Large intestine (tissue), 3 donors: ENCODE results near the gene ZDHHC21. TPM values are rescaled to one million over a fixed set of nuclear protein-coding genes. Genes with fewer than 3 reads are reported as not detected.
"Not testable (repeated sequence)": the region's sequence is repeated elsewhere in the genome, so short reads cannot be mapped to it uniquely, and the experiment has no call there.

Experiments
- DNase-seq, 2 donors: peaks; one replicate each; pipeline versions ENCODE4 v3.0.0 to v3.0.0-alpha.2; 2013
- H3K27ac ChIP-seq: one replicate; pipeline ENCODE4 v1.5.1; 2013; ENCODE audit warnings: low read length
- H3K27me3 ChIP-seq: 2 replicates; pipeline ENCODE4 v1.6.1; 2013; ENCODE audit warnings: low read length; ENCODE audit not compliant: control insufficient read depth, insufficient read depth
- H3K36me3 ChIP-seq: 2 replicates; pipeline ENCODE4 v1.6.1; 2013; ENCODE audit warnings: low read length; ENCODE audit not compliant: control insufficient read depth, insufficient read depth
- H3K4me1 ChIP-seq: one replicate; pipeline ENCODE4 v1.6.1; 2013; ENCODE audit warnings: low read length; ENCODE audit not compliant: control insufficient read depth, insufficient read depth
- H3K4me3 ChIP-seq: one replicate; pipeline ENCODE4 v1.5.1; 2013; ENCODE audit warnings: low read length
- H3K9me3 ChIP-seq: one replicate; pipeline ENCODE4 v1.6.1; 2013; ENCODE audit warnings: mild to moderate bottlenecking, low read depth, low read length, moderate library complexity; ENCODE audit not compliant: control insufficient read depth
- WGBS: methylation state at CpG from one replicate; pipeline ENCODE4 v1.1.5; 2013; ENCODE audit warnings: low lambda C conversion rate; ENCODE audit not compliant: insufficient coverage; 5-methylcytosine and 5-hydroxymethylcytosine counted together
- polyA plus RNA-seq: library from polyadenylated mRNA; unstranded; fragments of 120-200 nt; gene quantifications from one replicate; pipeline ENCODE4 v1.2.1, GENCODE V29; 2013

Gene ZDHHC21
- polyA plus RNA-seq, 1 donor: 16.7 TPM

DNA sequence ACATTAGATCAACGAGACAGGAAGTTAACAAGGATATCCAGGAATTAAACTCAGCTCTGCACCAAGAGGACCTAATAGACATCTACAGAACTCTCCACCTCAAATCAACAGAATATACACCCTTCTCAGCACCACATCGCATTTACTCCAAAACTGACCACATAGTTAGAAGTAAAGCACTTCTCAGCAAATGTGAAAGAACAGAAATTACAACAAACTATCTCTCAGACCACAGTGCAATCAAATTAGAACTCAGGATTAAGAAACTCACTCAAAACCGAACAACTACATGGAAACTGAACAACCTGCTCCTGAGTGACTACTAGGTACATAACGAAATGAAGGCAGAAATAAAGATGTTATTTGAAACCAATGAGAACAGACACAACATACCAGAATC lies 10.6 kb downstream of the ZDHHC21 start:
- H3K27me3 ChIP-seq, H3K4me3 ChIP-seq, H3K9me3 ChIP-seq, H3K36me3 ChIP-seq, H3K4me1 ChIP-seq, H3K27ac ChIP-seq, DNase-seq: not testable (repeated sequence)
- no CpG with 5 or more reads among the region's 4 CpGs for WGBS

DNA sequence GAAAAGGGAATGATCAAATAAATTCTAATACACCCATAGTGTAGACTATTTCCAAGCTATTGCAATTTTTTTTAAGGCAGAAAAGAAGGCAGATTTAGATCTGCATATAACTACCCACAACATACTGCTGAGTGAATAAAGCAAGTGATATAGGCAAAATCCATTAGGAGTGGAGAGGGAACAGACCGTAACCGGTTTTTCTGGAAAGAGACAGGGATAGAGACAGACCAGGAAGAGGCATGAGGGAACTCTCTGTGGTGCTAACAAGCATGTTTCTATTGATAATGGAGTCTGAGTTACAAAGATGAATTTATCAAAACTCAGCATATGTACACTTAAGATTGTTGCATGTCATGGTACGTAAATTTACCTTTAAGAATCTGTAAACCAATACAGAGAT lies 14.5 kb downstream of the ZDHHC21 start:
- no peaks in the 10 kb centered on the region for H3K9me3 ChIP-seq
- H3K27me3 ChIP-seq: no peaks in the 10 kb centered on the region
- no peaks in the 10 kb centered on the region for H3K4me1 ChIP-seq
- WGBS: no CpG with 5 or more reads among the region's 3 CpGs
- no peak overlapping the region for H3K27ac ChIP-seq
- H3K4me3 ChIP-seq: no peak overlapping the region
- peaks cover 4% of the 10 kb centered on the region for H3K36me3 ChIP-seq
- no peak for DNase-seq

DNA sequence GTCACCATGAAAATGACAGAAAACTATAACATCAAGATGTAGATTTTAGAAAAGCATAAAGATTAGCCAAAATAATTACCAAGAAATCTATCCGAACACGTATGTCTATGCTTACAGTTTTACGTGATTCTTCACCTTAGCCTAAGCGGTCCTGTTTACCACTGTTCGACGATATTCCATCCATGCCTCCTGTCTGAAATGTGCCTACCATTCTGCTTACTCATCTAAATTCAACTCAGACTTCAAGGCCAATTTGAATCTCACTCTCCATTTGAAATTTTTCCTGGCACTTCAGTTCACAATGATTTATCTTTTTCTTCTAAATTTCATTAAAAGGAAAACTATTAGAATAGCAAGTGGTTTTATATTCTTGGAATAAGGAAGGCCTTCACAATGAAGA lies 15.4 kb downstream of the ZDHHC21 start:
- DNase-seq: no peak
- H3K9me3 ChIP-seq: no peaks in the 10 kb centered on the region
- 100% methylated on average over 6 of the region's 6 CpGs for WGBS
- H3K4me3 ChIP-seq: no peak overlapping the region
- H3K27me3 ChIP-seq: no peaks in the 10 kb centered on the region
- peaks cover 4% of the 10 kb centered on the region for H3K36me3 ChIP-seq
- no peak overlapping the region for H3K27ac ChIP-seq
- no peaks in the 10 kb centered on the region for H3K4me1 ChIP-seq

DNA sequence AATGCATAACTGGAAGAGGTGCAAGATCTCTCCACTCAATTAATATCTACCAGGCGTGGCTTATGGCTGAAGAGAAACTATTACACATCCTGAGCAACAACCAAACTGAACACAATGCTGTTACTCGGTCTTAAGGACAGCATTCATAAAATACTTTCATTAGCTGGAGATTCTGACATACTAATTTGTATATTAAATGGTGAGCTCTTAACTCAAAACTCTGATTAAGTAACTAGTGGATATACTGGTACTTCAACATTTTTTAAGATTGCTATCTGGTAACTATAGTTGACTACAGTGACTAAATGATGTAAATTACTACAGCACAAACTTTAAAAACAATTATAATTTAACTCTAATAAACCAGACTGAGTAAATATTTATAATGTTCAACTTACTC lies 15.8 kb downstream of the ZDHHC21 start:
- no peaks in the 10 kb centered on the region for H3K4me1 ChIP-seq
- no CpG with 5 or more reads among the region's 2 CpGs for WGBS
- no peaks in the 10 kb centered on the region for H3K27me3 ChIP-seq
- H3K27ac ChIP-seq: no peak overlapping the region
- H3K9me3 ChIP-seq: no peaks in the 10 kb centered on the region
- no peak overlapping the region for H3K4me3 ChIP-seq
- H3K36me3 ChIP-seq: peaks cover 8% of the 10 kb centered on the region
- no peak for DNase-seq

DNA sequence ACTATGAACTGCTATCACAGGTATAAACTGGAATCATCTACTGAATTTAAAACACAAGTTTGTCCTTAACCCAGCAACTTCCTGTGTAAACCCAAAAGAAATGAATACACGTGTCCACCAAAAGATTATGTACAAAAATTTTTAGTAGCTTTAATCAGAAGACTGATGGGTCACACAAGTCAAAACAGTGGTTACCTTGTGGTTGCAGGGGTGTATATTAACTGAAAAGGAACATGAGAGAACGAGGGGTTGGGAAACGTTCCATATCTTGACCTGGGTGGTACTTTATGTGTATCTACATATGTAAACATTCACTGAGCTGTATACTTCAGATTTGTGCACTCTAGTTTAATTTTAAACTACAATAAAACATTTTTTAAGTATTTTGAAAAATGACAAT lies 18.6 kb downstream of the ZDHHC21 start:
- H3K27me3 ChIP-seq: no peaks in the 10 kb centered on the region
- H3K4me1 ChIP-seq: no peaks in the 10 kb centered on the region
- 23% methylated on average over 2 of the region's 3 CpGs for WGBS
- H3K27ac ChIP-seq: no peak overlapping the region
- H3K36me3 ChIP-seq: peaks cover 8% of the 10 kb centered on the region
- H3K4me3 ChIP-seq: no peak overlapping the region
- H3K9me3 ChIP-seq: no peaks in the 10 kb centered on the region
- no peak for DNase-seq

DNA sequence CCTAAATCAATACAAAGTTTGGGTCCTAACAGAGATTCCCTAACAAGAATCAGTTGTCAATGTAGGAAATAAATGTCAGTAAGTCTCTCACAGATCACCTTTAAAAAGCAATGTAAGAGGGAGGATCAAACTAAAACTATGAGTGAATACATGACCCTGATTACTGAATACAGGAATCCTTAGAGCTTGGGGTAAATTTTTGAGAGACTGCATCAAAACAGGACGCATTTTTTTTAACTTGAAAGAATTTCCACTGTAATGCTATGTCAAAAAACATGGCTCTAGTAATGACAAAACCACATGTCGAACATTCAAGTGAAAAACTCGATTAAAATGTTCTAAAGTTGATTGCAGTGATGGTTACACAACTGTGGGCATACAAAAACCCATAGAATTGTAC lies 21.9 kb downstream of the ZDHHC21 start:
- H3K27ac ChIP-seq: no peak overlapping the region
- DNase-seq: no peak
- no peak overlapping the region for H3K4me3 ChIP-seq
- no peaks in the 10 kb centered on the region for H3K4me1 ChIP-seq
- peaks cover 8% of the 10 kb centered on the region for H3K36me3 ChIP-seq
- 100% methylated on average over 2 of the region's 3 CpGs for WGBS
- H3K9me3 ChIP-seq: no peaks in the 10 kb centered on the region
- no peaks in the 10 kb centered on the region for H3K27me3 ChIP-seq

DNA sequence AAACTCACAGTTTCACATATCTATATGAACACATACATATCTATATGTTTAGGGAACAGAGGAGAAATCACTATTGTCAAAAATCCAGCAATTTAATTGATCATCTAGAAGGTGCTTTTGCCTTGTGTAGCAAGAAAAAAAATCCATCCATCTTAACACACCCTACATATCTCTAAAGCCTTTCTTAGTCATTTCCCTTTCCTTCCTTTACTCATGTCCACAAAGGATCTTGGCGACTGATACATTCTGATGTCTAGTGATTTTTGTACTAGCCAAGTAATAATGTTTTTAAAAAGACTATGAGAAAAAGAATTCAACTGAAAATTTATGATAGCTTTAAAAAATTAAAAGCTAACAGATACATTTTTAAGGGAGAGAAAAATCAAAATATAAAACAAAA lies 22.5 kb downstream of the ZDHHC21 start:
- no peaks in the 10 kb centered on the region for H3K4me1 ChIP-seq
- H3K4me3 ChIP-seq: no peak overlapping the region
- no peak overlapping the region for H3K27ac ChIP-seq
- 50% methylated on average over 1 of the region's 1 CpG for WGBS
- no peak for DNase-seq
- H3K27me3 ChIP-seq: no peaks in the 10 kb centered on the region
- no peaks in the 10 kb centered on the region for H3K9me3 ChIP-seq
- H3K36me3 ChIP-seq: peaks cover 8% of the 10 kb centered on the region

DNA sequence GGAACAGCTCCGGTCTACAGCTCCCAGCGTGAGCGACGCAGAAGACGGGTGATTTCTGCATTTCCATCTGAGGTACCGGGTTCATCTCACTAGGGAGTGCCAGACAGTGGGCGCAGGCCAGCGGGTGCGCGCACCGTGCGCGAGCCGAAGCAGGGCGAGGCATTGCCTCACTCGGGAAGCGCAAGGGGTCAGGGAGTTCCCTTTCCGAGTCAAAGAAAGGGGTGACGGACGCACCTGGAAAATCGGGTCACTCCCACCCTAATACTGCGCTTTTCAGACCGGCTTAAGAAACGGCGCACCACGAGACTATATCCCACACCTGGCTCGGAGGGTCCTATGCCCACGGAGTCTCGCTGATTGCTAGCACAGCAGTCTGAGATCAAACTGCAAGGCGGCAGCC lies 29.2 kb downstream of the ZDHHC21 start:
- no CpG with 5 or more reads among the region's 30 CpGs for WGBS
- DNase-seq, H3K4me3 ChIP-seq, H3K4me1 ChIP-seq, H3K36me3 ChIP-seq, H3K27me3 ChIP-seq, H3K9me3 ChIP-seq, H3K27ac ChIP-seq: not testable (repeated sequence)

DNA sequence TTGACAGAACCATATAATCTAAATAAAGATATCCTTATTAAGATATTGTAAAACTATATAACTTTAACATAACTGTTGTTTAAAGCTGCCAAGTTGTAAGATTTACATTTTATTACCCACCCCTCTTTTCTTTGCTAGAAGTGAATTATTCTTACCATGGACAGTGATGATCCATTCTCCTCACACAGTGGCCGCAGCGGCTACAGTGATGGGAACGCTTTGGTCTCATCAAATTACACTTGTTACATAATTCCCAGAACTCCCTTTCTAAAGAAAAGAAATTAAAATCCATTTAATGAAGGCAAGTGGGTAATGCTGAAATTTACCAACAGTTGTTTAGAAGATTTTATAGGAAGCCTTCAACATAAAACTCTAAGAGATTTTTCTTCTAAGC lies 31.2 kb downstream of the ZDHHC21 start:
- WGBS: no CpG with 5 or more reads among the region's 3 CpGs
- Histone ChIP-seq H3K4me1 (no peaks in the 10 kb centered on the region), H3K4me3 (no peak overlapping the region), H3K27ac (no peak overlapping the region), H3K36me3 (peaks cover 5% of the 10 kb centered on the region), H3K27me3 (no peaks in the 10 kb centered on the region), H3K9me3 (no peaks in the 10 kb centered on the region)
- no peak for DNase-seq

DNA sequence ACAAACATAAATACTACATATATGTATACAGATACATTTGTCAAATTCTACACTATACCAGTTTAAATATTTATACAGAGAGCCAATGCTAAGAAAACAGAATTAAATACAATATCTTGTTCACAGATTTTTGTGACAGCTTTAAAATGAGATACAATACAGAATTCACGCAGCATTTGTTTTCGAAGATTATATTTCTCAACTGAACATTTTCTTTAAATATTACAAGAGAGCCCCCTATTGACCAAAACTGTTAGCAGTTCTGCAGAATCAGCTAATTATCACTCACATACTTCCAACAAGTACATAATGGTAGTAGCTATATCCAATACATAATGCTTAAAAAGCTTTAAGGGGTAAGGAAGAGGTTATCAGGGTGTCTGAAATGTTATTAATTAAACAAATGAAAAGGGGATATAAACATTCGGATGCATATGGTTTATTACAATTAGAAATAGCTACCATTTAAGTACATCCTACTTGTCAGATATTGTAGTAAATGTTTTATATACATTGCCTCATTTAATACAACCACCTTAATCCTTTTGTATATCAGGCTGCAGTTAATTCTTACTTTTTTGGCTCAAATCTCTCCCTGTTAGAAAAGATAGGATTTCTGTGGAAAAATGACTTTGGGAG lies 31.7 kb downstream of the ZDHHC21 start:
- peaks cover 5% of the 10 kb centered on the region for H3K36me3 ChIP-seq
- H3K9me3 ChIP-seq: no peaks in the 10 kb centered on the region
- no peak overlapping the region for H3K27ac ChIP-seq
- no peak overlapping the region for H3K4me3 ChIP-seq
- no peak for DNase-seq
- no peaks in the 10 kb centered on the region for H3K27me3 ChIP-seq
- WGBS: 65% methylated on average over 2 of the region's 3 CpGs
- H3K4me1 ChIP-seq: no peaks in the 10 kb centered on the region

DNA sequence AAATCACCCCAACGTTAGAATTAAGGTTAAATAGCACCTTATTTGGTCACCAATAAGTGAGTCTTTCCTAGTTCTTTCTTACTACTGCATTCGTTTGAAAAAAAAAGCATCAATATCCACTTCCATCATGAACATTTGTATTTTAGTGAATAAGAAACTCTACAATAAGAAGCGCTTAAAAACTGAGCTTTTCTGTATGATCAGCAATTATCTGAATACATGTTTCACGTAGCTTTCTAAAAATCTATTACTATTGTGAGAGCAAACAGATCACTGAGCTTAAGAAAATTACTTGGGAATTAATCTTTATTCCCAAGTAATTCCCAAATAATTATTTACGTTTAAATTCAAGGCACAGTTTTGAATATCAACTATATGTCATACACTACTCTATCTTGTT lies 32.5 kb downstream of the ZDHHC21 start:
- DNase-seq: no peak
- Histone ChIP-seq H3K4me1 (no peaks in the 10 kb centered on the region), H3K27ac (no peak overlapping the region), H3K27me3 (no peaks in the 10 kb centered on the region), H3K4me3 (no peak overlapping the region), H3K36me3 (peaks cover 5% of the 10 kb centered on the region), H3K9me3 (peaks cover 3% of the 10 kb centered on the region)
- 94% methylated on average over 4 of the region's 5 CpGs for WGBS
